ENCODE results near the gene CACHD1.

The CACHD1 gene

GRCh38 chr1:64532646-64533045, 62.7 kb downstream of the CACHD1 start:
- H3K14ac ChIP-seq (ENCODE audit: low read length in 2 of 2), result no peak overlapping the region
- WGBS, result 66% methylated on average over 2 of the region's 2 CpGs
- H4K91ac ChIP-seq (ENCODE audit: low read length), result no peak overlapping the region
- no peak overlapping the region for H2BK12ac ChIP-seq (ENCODE audit: low read length in 2 of 2)
- no peak overlapping the region for H2BK5ac ChIP-seq (ENCODE audit: low read depth, low read length, poor library complexity, severe bottlenecking)
- no peak overlapping the region for H2AK5ac ChIP-seq (ENCODE audit: low read length, severe bottlenecking)
- H3K18ac ChIP-seq (ENCODE audit: low read depth in 1 of 2, low read length in 2 of 2), result no peak overlapping the region
- peaks cover 2% of the 10 kb centered on the region for H3K4me1 ChIP-seq (ENCODE audit: control insufficient read depth, insufficient read depth, low read depth, low read length)
- H2AFZ ChIP-seq (ENCODE audit: low read depth, low read length), result no peak overlapping the region
- H4K8ac ChIP-seq (ENCODE audit: low read length), result no peak overlapping the region
- H3K9ac ChIP-seq (ENCODE audit: low read length), result no peak overlapping the region
- no peak overlapping the region for H3K4me3 ChIP-seq (ENCODE audit: insufficient read depth in 1 of 2, low read depth in 1 of 2, low read length in 2 of 2)
- no peak overlapping the region for H3K23ac ChIP-seq (ENCODE audit: low read length in 2 of 2)
- DNase-seq, result no peak
- H3K4ac ChIP-seq (ENCODE audit: low read depth in 1 of 2, low read length in 2 of 2), result no peak overlapping the region
- no peak overlapping the region for H3K27ac ChIP-seq (ENCODE audit: low read length, poor library complexity, severe bottlenecking)
- no peaks in the 10 kb centered on the region for H3K36me3 ChIP-seq (ENCODE audit: control insufficient read depth in 1 of 2, insufficient read depth in 2 of 2, low read depth in 1 of 2, low read length in 2 of 2)
- H3K9me3 ChIP-seq (ENCODE audit: control insufficient read depth, low read length), result no peaks in the 10 kb centered on the region
- H2BK120ac ChIP-seq (ENCODE audit: low read depth, low read length), result no peak overlapping the region
- no peak overlapping the region for H2BK15ac ChIP-seq (ENCODE audit: low read depth, poor library complexity, severe bottlenecking)
- no peak overlapping the region for H3K4me2 ChIP-seq (ENCODE audit: low read length, poor library complexity, severe bottlenecking)
- no peaks in the 10 kb centered on the region for H3K27me3 ChIP-seq (ENCODE audit: control insufficient read depth in 1 of 2, insufficient read depth in 1 of 2, low read length in 2 of 2)
- H3K79me1 ChIP-seq (replicated peaks; ENCODE audit: low read length, poor library complexity, severe bottlenecking), result peaks cover 14% of the 10 kb centered on the region

GRCh38 chr1:64535938-64536835, 66.3 kb downstream of the CACHD1 start:
- no peak for DNase-seq
- Histone ChIP-seq H3K9ac (ENCODE audit: low read length) (no peak overlapping the region), H3K4ac (ENCODE audit: low read depth in 1 of 2, low read length in 2 of 2) (no peak overlapping the region), H4K8ac (ENCODE audit: low read length) (no peak overlapping the region), H3K23ac (ENCODE audit: low read length in 2 of 2) (no peak overlapping the region), H3K27me3 (ENCODE audit: control insufficient read depth in 1 of 2, insufficient read depth in 1 of 2, low read length in 2 of 2) (no peaks in the 10 kb centered on the region), H3K14ac (ENCODE audit: low read length in 2 of 2) (no peak overlapping the region), H4K91ac (ENCODE audit: low read length) (no peak overlapping the region), H2BK5ac (ENCODE audit: low read depth, low read length, poor library complexity, severe bottlenecking) (no peak overlapping the region), H3K4me2 (ENCODE audit: low read length, poor library complexity, severe bottlenecking) (no peak overlapping the region), H2BK120ac (ENCODE audit: low read depth, low read length) (no peak overlapping the region), H2BK15ac (ENCODE audit: low read depth, poor library complexity, severe bottlenecking) (no peak overlapping the region), H3K27ac (ENCODE audit: low read length, poor library complexity, severe bottlenecking) (no peak overlapping the region), H2AFZ (ENCODE audit: low read depth, low read length) (no peak overlapping the region), H3K18ac (ENCODE audit: low read depth in 1 of 2, low read length in 2 of 2) (no peak overlapping the region), H3K4me3 (ENCODE audit: insufficient read depth in 1 of 2, low read depth in 1 of 2, low read length in 2 of 2) (no peak overlapping the region), H2AK5ac (ENCODE audit: low read length, severe bottlenecking) (no peak overlapping the region), H3K36me3 (ENCODE audit: control insufficient read depth in 1 of 2, insufficient read depth in 2 of 2, low read depth in 1 of 2, low read length in 2 of 2) (no peaks in the 10 kb centered on the region), H2BK12ac (ENCODE audit: low read length in 2 of 2) (no peak overlapping the region), H3K9me3 (ENCODE audit: control insufficient read depth, low read length) (no peaks in the 10 kb centered on the region), H3K79me1 (replicated peaks; ENCODE audit: low read length, poor library complexity, severe bottlenecking) (peaks cover 13% of the 10 kb centered on the region), H3K4me1 (ENCODE audit: control insufficient read depth, insufficient read depth, low read depth, low read length) (peaks cover 4% of the 10 kb centered on the region)
- WGBS, result 96% methylated on average over 7 of the region's 10 CpGs

- Histone ChIP-seq H3K4me2 (ENCODE audit: low read length, poor library complexity, severe bottlenecking) (no peak overlapping the region), H2BK5ac (ENCODE audit: low read depth, low read length, poor library complexity, severe bottlenecking) (no peak overlapping the region), H3K18ac (ENCODE audit: low read depth in 1 of 2, low read length in 2 of 2) (no peak overlapping the region), H3K23ac (ENCODE audit: low read length in 2 of 2) (no peak overlapping the region), H3K9ac (ENCODE audit: low read length) (no peak overlapping the region), H2BK120ac (ENCODE audit: low read depth, low read length) (no peak overlapping the region), H3K27ac (ENCODE audit: low read length, poor library complexity, severe bottlenecking) (no peak overlapping the region), H3K4me3 (ENCODE audit: insufficient read depth in 1 of 2, low read depth in 1 of 2, low read length in 2 of 2) (no peak overlapping the region), H3K79me1 (replicated peaks; ENCODE audit: low read length, poor library complexity, severe bottlenecking) (peaks cover 13% of the 10 kb centered on the region), H3K27me3 (ENCODE audit: control insufficient read depth in 1 of 2, insufficient read depth in 1 of 2, low read length in 2 of 2) (no peaks in the 10 kb centered on the region), H4K91ac (ENCODE audit: low read length) (no peak overlapping the region), H3K9me3 (ENCODE audit: control insufficient read depth, low read length) (no peaks in the 10 kb centered on the region), H2AK5ac (ENCODE audit: low read length, severe bottlenecking) (peak overlapping the region; percentile 10), H2BK12ac (ENCODE audit: low read length in 2 of 2) (no peak overlapping the region), H3K4ac (ENCODE audit: low read depth in 1 of 2, low read length in 2 of 2) (no peak overlapping the region), H3K4me1 (ENCODE audit: control insufficient read depth, insufficient read depth, low read depth, low read length) (peaks cover 4% of the 10 kb centered on the region), H2BK15ac (ENCODE audit: low read depth, poor library complexity, severe bottlenecking) (no peak overlapping the region), H4K8ac (ENCODE audit: low read length) (no peak overlapping the region), H3K36me3 (ENCODE audit: control insufficient read depth in 1 of 2, insufficient read depth in 2 of 2, low read depth in 1 of 2, low read length in 2 of 2) (no peaks in the 10 kb centered on the region), H3K14ac (ENCODE audit: low read length in 2 of 2) (no peak overlapping the region), H2AFZ (ENCODE audit: low read depth, low read length) (no peak overlapping the region)
- whole genome bisulfite sequencing, result 82% methylated on average over 8 of the region's 8 CpGs
- DNase-seq, result no peak
Observed at GRCh38 chr1:64536836-64537490, 67.0 kb downstream of the CACHD1 start.

- Histone ChIP-seq H3K27ac (ENCODE audit: low read length, poor library complexity, severe bottlenecking) (no peak overlapping the region), H4K91ac (ENCODE audit: low read length) (no peak overlapping the region), H3K9ac (ENCODE audit: low read length) (no peak overlapping the region), H3K4me3 (ENCODE audit: insufficient read depth in 1 of 2, low read depth in 1 of 2, low read length in 2 of 2) (no peak overlapping the region), H3K79me1 (replicated peaks; ENCODE audit: low read length, poor library complexity, severe bottlenecking) (peaks cover 9% of the 10 kb centered on the region), H3K4me2 (ENCODE audit: low read length, poor library complexity, severe bottlenecking) (no peak overlapping the region), H3K27me3 (ENCODE audit: control insufficient read depth in 1 of 2, insufficient read depth in 1 of 2, low read length in 2 of 2) (no peaks in the 10 kb centered on the region), H3K14ac (ENCODE audit: low read length in 2 of 2) (no peak overlapping the region), H3K9me3 (ENCODE audit: control insufficient read depth, low read length) (no peaks in the 10 kb centered on the region), H2BK12ac (ENCODE audit: low read length in 2 of 2) (no peak overlapping the region), H3K23ac (ENCODE audit: low read length in 2 of 2) (no peak overlapping the region), H2AFZ (ENCODE audit: low read depth, low read length) (no peak overlapping the region), H4K8ac (ENCODE audit: low read length) (no peak overlapping the region), H2AK5ac (ENCODE audit: low read length, severe bottlenecking) (no peak overlapping the region), H2BK15ac (ENCODE audit: low read depth, poor library complexity, severe bottlenecking) (no peak overlapping the region), H3K4me1 (ENCODE audit: control insufficient read depth, insufficient read depth, low read depth, low read length) (peaks cover 4% of the 10 kb centered on the region), H3K18ac (ENCODE audit: low read depth in 1 of 2, low read length in 2 of 2) (no peak overlapping the region), H3K36me3 (ENCODE audit: control insufficient read depth in 1 of 2, insufficient read depth in 2 of 2, low read depth in 1 of 2, low read length in 2 of 2) (no peaks in the 10 kb centered on the region), H2BK5ac (ENCODE audit: low read depth, low read length, poor library complexity, severe bottlenecking) (no peak overlapping the region), H3K4ac (ENCODE audit: low read depth in 1 of 2, low read length in 2 of 2) (no peak overlapping the region), H2BK120ac (ENCODE audit: low read depth, low read length) (no peak overlapping the region)
- 82% methylated on average over 3 of the region's 4 CpGs for WGBS
- no peak for DNase-seq
Observed at GRCh38 chr1:64537942-64538341, 68.0 kb downstream of the CACHD1 start.
